Endothelial cell (in vitro differentiated cells): ENCODE data around the gene NWD2. TPM values are rescaled to one million over a fixed set of nuclear protein-coding genes. Genes with fewer than 3 reads are reported as not detected.
"Not testable (repeated sequence)": the region's sequence is repeated elsewhere in the genome, so short reads cannot be mapped to it uniquely, and the experiment has no call there.

Experiments
- DNase-seq: peaks from one replicate; pipeline ENCODE4 v3.0.0; 2021; ENCODE audit warnings: low spot score
- H3K27ac Mint-ChIP-seq: one replicate; pipeline ENCODE4 v1.8.0; 2021; ENCODE audit warnings: mixed read lengths, inconsistent platforms; ENCODE audit not compliant: unreplicated experiment
- H3K27me3 Mint-ChIP-seq: one replicate; pipeline ENCODE4 v1.8.0; 2021; ENCODE audit warnings: mild to moderate bottlenecking, moderate library complexity, mixed read lengths, inconsistent platforms; ENCODE audit not compliant: unreplicated experiment
- H3K36me3 Mint-ChIP-seq: one replicate; pipeline ENCODE4 v1.8.0; 2021; ENCODE audit warnings: mild to moderate bottlenecking, low read depth, mixed read lengths, inconsistent platforms; ENCODE audit not compliant: unreplicated experiment
- H3K4me1 Mint-ChIP-seq: one replicate; pipeline ENCODE4 v1.8.0; 2021; ENCODE audit warnings: mild to moderate bottlenecking, mixed read lengths, inconsistent platforms; ENCODE audit not compliant: unreplicated experiment
- H3K4me3 Mint-ChIP-seq: one replicate; pipeline ENCODE4 v1.8.0; 2021; ENCODE audit warnings: mild to moderate bottlenecking, mixed read lengths, inconsistent platforms; ENCODE audit not compliant: unreplicated experiment
- H3K9me3 Mint-ChIP-seq: one replicate; pipeline ENCODE4 v1.8.0; 2021; ENCODE audit warnings: mixed read lengths, inconsistent platforms; ENCODE audit not compliant: unreplicated experiment
- total RNA-seq: library from RNA; stranded (reverse); fragmentation: NEBNext Ultra II Directional; extraction: Animal tissue kit (Norgen Biotek cat#: 25700); gene quantifications from one replicate; pipeline ENCODE4 v1.2.1, GENCODE V29; 2021; ENCODE audit not compliant: unreplicated experiment
- TF ChIP-seq, protein P1 (sequence below): fragments of 200-600 bp; sonication (generic); IDR thresholded peaks from one replicate; pipeline ENCODE4 v1.5.0; 2021; ENCODE audit warnings: antibody characterized with exemption; ENCODE audit not compliant: unreplicated experiment

Gene NWD2
- total RNA-seq, 1 donor from 2014 or later: not detected

GRCh38 chr4:37483610-37484009 is 239.1 kb downstream of the NWD2 start:
- Mint-ChIP-seq H3K36me3 (no peaks in the 10 kb centered on the region), H3K9me3 (no peaks in the 10 kb centered on the region), H3K4me1 (peaks cover 8% of the 10 kb centered on the region), H3K27me3 (no peaks in the 10 kb centered on the region), H3K4me3 (no peak overlapping the region), H3K27ac (no peak overlapping the region)
- DNase-seq: no peak
- TF ChIP-seq, protein P1, sequence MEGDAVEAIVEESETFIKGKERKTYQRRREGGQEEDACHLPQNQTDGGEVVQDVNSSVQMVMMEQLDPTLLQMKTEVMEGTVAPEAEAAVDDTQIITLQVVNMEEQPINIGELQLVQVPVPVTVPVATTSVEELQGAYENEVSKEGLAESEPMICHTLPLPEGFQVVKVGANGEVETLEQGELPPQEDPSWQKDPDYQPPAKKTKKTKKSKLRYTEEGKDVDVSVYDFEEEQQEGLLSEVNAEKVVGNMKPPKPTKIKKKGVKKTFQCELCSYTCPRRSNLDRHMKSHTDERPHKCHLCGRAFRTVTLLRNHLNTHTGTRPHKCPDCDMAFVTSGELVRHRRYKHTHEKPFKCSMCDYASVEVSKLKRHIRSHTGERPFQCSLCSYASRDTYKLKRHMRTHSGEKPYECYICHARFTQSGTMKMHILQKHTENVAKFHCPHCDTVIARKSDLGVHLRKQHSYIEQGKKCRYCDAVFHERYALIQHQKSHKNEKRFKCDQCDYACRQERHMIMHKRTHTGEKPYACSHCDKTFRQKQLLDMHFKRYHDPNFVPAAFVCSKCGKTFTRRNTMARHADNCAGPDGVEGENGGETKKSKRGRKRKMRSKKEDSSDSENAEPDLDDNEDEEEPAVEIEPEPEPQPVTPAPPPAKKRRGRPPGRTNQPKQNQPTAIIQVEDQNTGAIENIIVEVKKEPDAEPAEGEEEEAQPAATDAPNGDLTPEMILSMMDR: no peak

- no peaks in the 10 kb centered on the region for H3K9me3 Mint-ChIP-seq
- TF ChIP-seq, protein P1: no peak
- no peak for DNase-seq
- H3K4me3 Mint-ChIP-seq: no peak overlapping the region
- H3K27ac Mint-ChIP-seq: no peak overlapping the region
- H3K36me3 Mint-ChIP-seq: no peaks in the 10 kb centered on the region
- H3K27me3 Mint-ChIP-seq: no peaks in the 10 kb centered on the region
- H3K4me1 Mint-ChIP-seq: peaks cover 5% of the 10 kb centered on the region
Measured at GRCh38 chr4:37486166-37486565, 241.6 kb downstream of the NWD2 start.

- no peaks in the 10 kb centered on the region for H3K36me3 Mint-ChIP-seq
- no peak overlapping the region for H3K4me3 Mint-ChIP-seq
- peaks cover 5% of the 10 kb centered on the region for H3K4me1 Mint-ChIP-seq
- H3K27me3 Mint-ChIP-seq: no peaks in the 10 kb centered on the region
- TF ChIP-seq, protein P1: no peak
- DNase-seq: no peak
- H3K27ac Mint-ChIP-seq: no peak overlapping the region
- no peaks in the 10 kb centered on the region for H3K9me3 Mint-ChIP-seq
Measured at GRCh38 chr4:37487668-37488067, 243.1 kb downstream of the NWD2 start.

DNA sequence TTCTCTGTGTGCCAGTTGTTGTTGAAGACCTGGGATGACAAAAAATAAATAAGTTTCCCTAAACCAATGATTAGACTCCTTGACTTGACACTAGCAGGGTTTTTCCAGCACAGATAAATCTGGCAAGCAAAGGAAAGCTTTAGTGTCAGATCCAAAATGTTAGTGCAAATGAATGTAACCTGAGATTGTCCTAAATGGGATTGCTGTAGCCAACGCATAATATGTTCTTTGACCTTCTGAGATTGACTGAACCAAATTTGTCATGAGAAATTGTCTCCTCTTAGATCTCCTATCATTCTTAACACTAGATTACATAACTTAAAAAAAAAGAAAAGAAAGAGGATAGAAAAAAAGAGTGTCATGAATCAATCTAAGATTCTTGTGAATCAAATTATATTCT is 245.2 kb downstream of the NWD2 start:
- Mint-ChIP-seq H3K27ac (no peak overlapping the region), H3K27me3 (no peaks in the 10 kb centered on the region), H3K36me3 (no peaks in the 10 kb centered on the region), H3K4me1 (peaks cover 5% of the 10 kb centered on the region), H3K4me3 (no peak overlapping the region), H3K9me3 (no peaks in the 10 kb centered on the region)
- DNase-seq: no peak
- TF ChIP-seq, protein P1: no peak

- no peaks in the 10 kb centered on the region for H3K36me3 Mint-ChIP-seq
- H3K4me1 Mint-ChIP-seq: no peaks in the 10 kb centered on the region
- no peak overlapping the region for H3K4me3 Mint-ChIP-seq
- H3K27ac Mint-ChIP-seq: no peak overlapping the region
- TF ChIP-seq, protein P1: no peak
- no peak for DNase-seq
- H3K9me3 Mint-ChIP-seq: no peaks in the 10 kb centered on the region
- H3K27me3 Mint-ChIP-seq: peaks cover 2% of the 10 kb centered on the region
Measured at GRCh38 chr4:37490391-37491347, 246.1 kb downstream of the NWD2 start.

- not testable (repeated sequence) for H3K4me1 Mint-ChIP-seq, DNase-seq, H3K9me3 Mint-ChIP-seq
Measured at GRCh38 chr4:37495353-37495752, 250.8 kb downstream of the NWD2 start.

More at GRCh38 chr4:37495353-37495752, 250.8 kb downstream of the NWD2 start:
- not testable (repeated sequence) for H3K27ac Mint-ChIP-seq, H3K27me3 Mint-ChIP-seq, H3K36me3 Mint-ChIP-seq, H3K4me3 Mint-ChIP-seq
